ENCODE results near the gene CCSAP.

DNA sequence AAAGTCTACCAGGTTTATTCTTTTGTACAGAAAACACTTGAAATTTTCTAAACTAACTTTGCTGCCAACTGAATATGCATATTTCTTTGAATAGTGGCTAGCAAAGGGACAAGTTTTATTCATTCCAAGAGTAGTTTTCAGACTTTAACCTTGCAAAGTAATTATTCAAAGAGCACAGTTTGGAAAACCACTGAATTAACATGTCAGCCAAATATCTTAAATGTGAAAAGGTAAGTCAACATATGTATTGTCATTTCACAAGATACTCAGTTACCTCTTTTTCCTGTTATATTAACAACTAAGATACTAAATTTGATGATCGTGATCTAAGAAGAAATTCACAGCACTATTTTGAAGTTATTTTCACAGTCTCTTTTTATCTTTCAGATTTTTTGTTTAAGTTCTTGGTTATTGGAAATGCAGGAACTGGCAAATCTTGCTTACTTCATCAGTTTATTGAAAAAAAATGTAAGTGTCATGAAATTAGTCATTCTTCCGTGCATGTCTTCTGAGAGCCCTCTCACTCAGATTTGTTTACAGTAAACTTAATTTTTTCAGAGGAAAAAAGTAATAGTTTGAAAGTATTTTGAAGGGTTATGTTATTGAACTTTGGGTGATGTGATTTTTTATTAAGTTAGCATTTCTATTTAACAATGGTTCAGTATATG is 56.6 kb downstream of the CCSAP start:
- TF ChIP-seq, protein P1, sequence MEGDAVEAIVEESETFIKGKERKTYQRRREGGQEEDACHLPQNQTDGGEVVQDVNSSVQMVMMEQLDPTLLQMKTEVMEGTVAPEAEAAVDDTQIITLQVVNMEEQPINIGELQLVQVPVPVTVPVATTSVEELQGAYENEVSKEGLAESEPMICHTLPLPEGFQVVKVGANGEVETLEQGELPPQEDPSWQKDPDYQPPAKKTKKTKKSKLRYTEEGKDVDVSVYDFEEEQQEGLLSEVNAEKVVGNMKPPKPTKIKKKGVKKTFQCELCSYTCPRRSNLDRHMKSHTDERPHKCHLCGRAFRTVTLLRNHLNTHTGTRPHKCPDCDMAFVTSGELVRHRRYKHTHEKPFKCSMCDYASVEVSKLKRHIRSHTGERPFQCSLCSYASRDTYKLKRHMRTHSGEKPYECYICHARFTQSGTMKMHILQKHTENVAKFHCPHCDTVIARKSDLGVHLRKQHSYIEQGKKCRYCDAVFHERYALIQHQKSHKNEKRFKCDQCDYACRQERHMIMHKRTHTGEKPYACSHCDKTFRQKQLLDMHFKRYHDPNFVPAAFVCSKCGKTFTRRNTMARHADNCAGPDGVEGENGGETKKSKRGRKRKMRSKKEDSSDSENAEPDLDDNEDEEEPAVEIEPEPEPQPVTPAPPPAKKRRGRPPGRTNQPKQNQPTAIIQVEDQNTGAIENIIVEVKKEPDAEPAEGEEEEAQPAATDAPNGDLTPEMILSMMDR (IDR thresholded peaks at IDR 0.05; ENCODE audit: insufficient read depth, low read length) = no peak
- TF ChIP-seq, protein P2, sequence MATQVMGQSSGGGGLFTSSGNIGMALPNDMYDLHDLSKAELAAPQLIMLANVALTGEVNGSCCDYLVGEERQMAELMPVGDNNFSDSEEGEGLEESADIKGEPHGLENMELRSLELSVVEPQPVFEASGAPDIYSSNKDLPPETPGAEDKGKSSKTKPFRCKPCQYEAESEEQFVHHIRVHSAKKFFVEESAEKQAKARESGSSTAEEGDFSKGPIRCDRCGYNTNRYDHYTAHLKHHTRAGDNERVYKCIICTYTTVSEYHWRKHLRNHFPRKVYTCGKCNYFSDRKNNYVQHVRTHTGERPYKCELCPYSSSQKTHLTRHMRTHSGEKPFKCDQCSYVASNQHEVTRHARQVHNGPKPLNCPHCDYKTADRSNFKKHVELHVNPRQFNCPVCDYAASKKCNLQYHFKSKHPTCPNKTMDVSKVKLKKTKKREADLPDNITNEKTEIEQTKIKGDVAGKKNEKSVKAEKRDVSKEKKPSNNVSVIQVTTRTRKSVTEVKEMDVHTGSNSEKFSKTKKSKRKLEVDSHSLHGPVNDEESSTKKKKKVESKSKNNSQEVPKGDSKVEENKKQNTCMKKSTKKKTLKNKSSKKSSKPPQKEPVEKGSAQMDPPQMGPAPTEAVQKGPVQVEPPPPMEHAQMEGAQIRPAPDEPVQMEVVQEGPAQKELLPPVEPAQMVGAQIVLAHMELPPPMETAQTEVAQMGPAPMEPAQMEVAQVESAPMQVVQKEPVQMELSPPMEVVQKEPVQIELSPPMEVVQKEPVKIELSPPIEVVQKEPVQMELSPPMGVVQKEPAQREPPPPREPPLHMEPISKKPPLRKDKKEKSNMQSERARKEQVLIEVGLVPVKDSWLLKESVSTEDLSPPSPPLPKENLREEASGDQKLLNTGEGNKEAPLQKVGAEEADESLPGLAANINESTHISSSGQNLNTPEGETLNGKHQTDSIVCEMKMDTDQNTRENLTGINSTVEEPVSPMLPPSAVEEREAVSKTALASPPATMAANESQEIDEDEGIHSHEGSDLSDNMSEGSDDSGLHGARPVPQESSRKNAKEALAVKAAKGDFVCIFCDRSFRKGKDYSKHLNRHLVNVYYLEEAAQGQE (IDR thresholded peaks at IDR 0.05; ENCODE audit: insufficient replicate concordance, low read depth) = no peak
- no peak for TF ChIP-seq POLR2AphosphoS5 (IDR thresholded peaks at IDR 0.05; ENCODE audit: low read depth)
- TF ChIP-seq GABPA (IDR thresholded peaks at IDR 0.05; ENCODE audit: low read depth) = no peak
- TF ChIP-seq SPI1 (IDR thresholded peaks at IDR 0.05; ENCODE audit: borderline replicate concordance, low read depth) = no peak

Measured in HL-60 (cell line).